Mucosa of descending colon (tissue), 3 donors: Measurements from ENCODE around the gene BMPR1A. TPM values are rescaled to one million over a fixed set of nuclear protein-coding genes. Genes with fewer than 3 reads are reported as not detected.
A peak's percentile ranks its signal among the peaks of the same experiment; 100 is the strongest.
"Not testable (repeated sequence)": the region's sequence is repeated elsewhere in the genome, so short reads cannot be mapped to it uniquely, and the experiment has no call there.

Experiments
- ATAC-seq: fragments of 200-7000 bp; cut with Tn5 transposase; one replicate; pipeline ENCODE4 v1.9.1; 2020; ENCODE audit warnings: mild to moderate bottlenecking, moderate library complexity
- DNase-seq, 3 donors: peaks; one replicate each; pipeline ENCODE4 v3.0.0-alpha.2; 2020
- H3K36me3 ChIP-seq: fragments of 200-600 bp; one replicate; pipeline ENCODE4 v1.8.0; 2021; ENCODE audit warnings: low read depth, mild to moderate bottlenecking
- H3K4me1 ChIP-seq: fragments of 200-600 bp; one replicate; pipeline ENCODE4 v1.8.0; 2021; ENCODE audit warnings: low read depth, mild to moderate bottlenecking
- H3K4me3 ChIP-seq: fragments of 200-600 bp; one replicate; pipeline ENCODE4 v1.8.0; 2021; ENCODE audit warnings: mild to moderate bottlenecking
- H3K9me3 ChIP-seq: fragments of 200-600 bp; one replicate; pipeline ENCODE4 v1.8.0; 2021; ENCODE audit warnings: mild to moderate bottlenecking
- intact Hi-C, 2 donors: fragments of 100-400 bp; cut with DNase I in 1 of 2; cut with micrococcal nuclease in 1 of 2; formaldehyde crosslinking; loops; one replicate each; pipeline versions ENCODE4 v1.11.0 to v1.11.1; 2022; cut with DNase I, micrococcal nuclease
- total RNA-seq, 3 donors: library from RNA; stranded (reverse); fragmentation: NEBNext Ultra II Directional in 2 of 3; extraction: Animal tissue kit (Norgen Biotek cat#: 25700) in 2 of 3; gene quantifications; one replicate each; pipeline versions ENCODE4 v1.2.1 to v1.2.4, GENCODE V29; 2021 to 2023
- TF ChIP-seq, protein P1 (sequence below): fragments of 200-600 bp; IDR thresholded peaks from one replicate; pipeline ENCODE4 v1.8.0; 2022; ENCODE audit warnings: antibody characterized with exemption, mild to moderate bottlenecking
- donor health status: DM: no; HTN: no; CAD: no; lungs with moderate emphysema.
- donor health status: DM: no; HTN: no; CAD: no.
- donor health status: DM: no; HTN: yes; CAD: no.

The BMPR1A gene
- total RNA-seq, 3 donors from 2014 or later = 44.4 to 126 (median 45.3) TPM

GRCh38 chr10:86861351-86861750, 104.9 kb downstream of the BMPR1A start:
- H3K4me1 ChIP-seq = peaks cover 5% of the 10 kb centered on the region
- ATAC-seq = no peak
- TF ChIP-seq, protein P1, sequence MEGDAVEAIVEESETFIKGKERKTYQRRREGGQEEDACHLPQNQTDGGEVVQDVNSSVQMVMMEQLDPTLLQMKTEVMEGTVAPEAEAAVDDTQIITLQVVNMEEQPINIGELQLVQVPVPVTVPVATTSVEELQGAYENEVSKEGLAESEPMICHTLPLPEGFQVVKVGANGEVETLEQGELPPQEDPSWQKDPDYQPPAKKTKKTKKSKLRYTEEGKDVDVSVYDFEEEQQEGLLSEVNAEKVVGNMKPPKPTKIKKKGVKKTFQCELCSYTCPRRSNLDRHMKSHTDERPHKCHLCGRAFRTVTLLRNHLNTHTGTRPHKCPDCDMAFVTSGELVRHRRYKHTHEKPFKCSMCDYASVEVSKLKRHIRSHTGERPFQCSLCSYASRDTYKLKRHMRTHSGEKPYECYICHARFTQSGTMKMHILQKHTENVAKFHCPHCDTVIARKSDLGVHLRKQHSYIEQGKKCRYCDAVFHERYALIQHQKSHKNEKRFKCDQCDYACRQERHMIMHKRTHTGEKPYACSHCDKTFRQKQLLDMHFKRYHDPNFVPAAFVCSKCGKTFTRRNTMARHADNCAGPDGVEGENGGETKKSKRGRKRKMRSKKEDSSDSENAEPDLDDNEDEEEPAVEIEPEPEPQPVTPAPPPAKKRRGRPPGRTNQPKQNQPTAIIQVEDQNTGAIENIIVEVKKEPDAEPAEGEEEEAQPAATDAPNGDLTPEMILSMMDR = no peak
- H3K9me3 ChIP-seq = no peaks in the 10 kb centered on the region
- no peak for DNase-seq
- H3K36me3 ChIP-seq = no peaks in the 10 kb centered on the region
- no peak overlapping the region for H3K4me3 ChIP-seq
- intact Hi-C loops = no loop called here

DNA sequence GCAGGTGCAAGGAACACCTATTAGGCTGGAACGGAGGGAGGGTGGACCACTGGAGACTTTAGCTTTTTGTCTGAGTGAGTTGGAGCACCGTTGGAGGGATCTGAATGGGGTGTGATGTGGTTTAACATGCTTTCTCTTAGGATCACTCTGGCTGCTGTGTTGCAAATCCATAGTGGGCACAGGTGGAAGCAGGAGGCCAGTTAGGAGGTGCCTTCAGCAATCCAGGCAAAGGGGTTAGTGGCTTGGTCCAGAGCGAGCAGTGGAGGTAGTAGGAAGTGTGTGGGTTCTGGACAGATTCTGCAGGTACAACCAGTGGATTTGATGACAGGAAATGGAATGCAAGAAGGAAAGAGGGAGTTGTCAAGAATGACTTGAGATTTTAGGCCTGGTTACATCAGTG, 106.0 kb downstream of the BMPR1A start:
- TF ChIP-seq, protein P1 = no peak
- peaks cover 5% of the 10 kb centered on the region for H3K4me1 ChIP-seq
- ATAC-seq (no peak), DNase-seq (no peak)
- no peaks in the 10 kb centered on the region for H3K36me3 ChIP-seq
- H3K9me3 ChIP-seq = no peaks in the 10 kb centered on the region
- intact Hi-C loops = no loop called here
- H3K4me3 ChIP-seq = no peak overlapping the region

DNA sequence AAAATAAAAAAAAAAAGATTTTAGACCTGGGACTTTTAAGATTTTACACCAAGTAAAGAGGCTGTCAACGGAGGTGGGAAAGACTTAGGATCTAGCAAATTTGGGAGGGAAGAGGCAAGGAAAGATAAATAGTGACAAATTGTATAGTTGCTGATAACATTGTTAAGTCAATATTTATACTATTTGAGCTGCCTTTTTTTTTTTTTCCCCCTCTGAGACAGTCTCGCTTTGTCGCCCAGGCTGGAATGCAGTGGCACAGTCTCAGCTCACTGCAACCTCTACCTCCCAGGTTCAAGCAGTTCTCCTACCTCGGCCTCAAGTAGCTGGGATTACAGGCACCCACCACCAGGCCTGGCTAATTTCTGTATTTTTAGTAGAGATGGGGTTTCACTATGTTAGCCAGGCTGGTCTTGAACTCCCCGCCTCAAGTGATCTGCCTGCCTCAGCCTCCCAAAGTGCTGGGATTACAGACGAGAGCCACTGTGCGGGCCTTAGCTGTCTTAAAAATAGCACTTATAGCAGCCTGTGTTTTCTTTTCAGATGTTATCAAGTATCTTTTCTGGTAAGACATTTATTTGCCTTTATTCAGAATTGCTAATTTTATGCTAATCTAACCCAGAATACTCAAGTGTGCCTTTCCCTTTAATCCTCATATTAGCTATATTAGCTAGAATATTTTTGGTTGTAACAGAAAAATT, 106.5 kb downstream of the BMPR1A start:
- TF ChIP-seq, protein P1 = no peak
- Histone ChIP-seq H3K4me3 (no peak overlapping the region), H3K4me1 (peaks cover 5% of the 10 kb centered on the region), H3K36me3 (no peaks in the 10 kb centered on the region), H3K9me3 (no peaks in the 10 kb centered on the region)
- ATAC-seq = peak; percentile 51
- intact Hi-C loops = no loop called here
- DNase-seq = no peak

- H3K4me3 ChIP-seq = no peak overlapping the region
- ATAC-seq (no peak), DNase-seq (no peak)
- H3K4me1 ChIP-seq = peaks cover 5% of the 10 kb centered on the region
- no peaks in the 10 kb centered on the region for H3K36me3 ChIP-seq
- H3K9me3 ChIP-seq = no peaks in the 10 kb centered on the region
- intact Hi-C loops = no loop called here
- TF ChIP-seq, protein P1 = no peak
Measured at GRCh38 chr10:86863484-86863842, 107.0 kb downstream of the BMPR1A start.

- H3K4me3 ChIP-seq, H3K4me1 ChIP-seq, ATAC-seq, intact Hi-C loops, H3K9me3 ChIP-seq, H3K36me3 ChIP-seq: not testable (repeated sequence)
- DNase-seq = peak in 1 of 3 donors; percentile 29
Measured at GRCh38 chr10:86865011-86865811, 108.8 kb downstream of the BMPR1A start.

DNA sequence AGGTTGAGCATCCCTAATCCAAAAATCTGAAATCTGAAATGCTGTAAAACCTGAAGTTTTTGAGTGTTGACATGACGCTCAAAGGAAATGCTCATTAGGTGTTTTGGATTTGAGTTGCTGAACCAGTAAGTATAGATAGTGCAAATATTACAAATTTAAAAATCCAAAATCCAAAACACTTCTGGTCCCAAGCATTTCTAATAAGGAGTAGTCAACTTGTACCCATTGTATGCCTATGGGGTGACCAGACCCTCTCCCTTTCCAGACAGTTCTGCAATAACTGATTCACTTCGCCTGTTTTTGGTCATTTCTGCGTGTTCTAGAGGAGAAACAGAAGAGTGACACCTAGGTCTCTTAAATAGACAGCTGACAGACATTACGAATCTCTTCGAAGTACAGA, 110.7 kb downstream of the BMPR1A start:
- Histone ChIP-seq H3K36me3 (no peaks in the 10 kb centered on the region), H3K9me3 (no peaks in the 10 kb centered on the region), H3K4me3 (no peak overlapping the region), H3K4me1 (peaks cover 5% of the 10 kb centered on the region)
- TF ChIP-seq, protein P1 = no peak
- ATAC-seq (no peak), DNase-seq (no peak)
- intact Hi-C loops = no loop called here
